G401 (cell line): ENCODE results near the gene PRR15L. TPM values are rescaled to one million over a fixed set of nuclear protein-coding genes. Genes with fewer than 3 reads are reported as not detected.

Experiments used
- DNase-seq: peaks from one replicate; pipeline ENCODE4 v3.0.0-alpha.2; 2015; ENCODE audit warnings: low spot score
- in situ Hi-C: cut with HindIII; loops from 2 replicates; pipeline ENCODE4 v1.10.0; 2016; ENCODE audit warnings: low sequenced_read_pairs, mixed read lengths
- total RNA-seq: library from RNA; depleted of rRNA; stranded (reverse); fragments of >200 nt; shearing (Covaris generic); gene quantifications from 2 replicates; pipeline ENCODE4 v1.2.3, GENCODE V29; 2014

The PRR15L gene
- total RNA-seq, 1 experiment from 2014 or later = not detected

GRCh38 chr17:47968836-47969235, 11.2 kb upstream of the PRR15L start:
- in situ Hi-C loops = no loop called here
- no peak for DNase-seq

GRCh38 chr17:47967607-47968252, 10.0 kb upstream of the PRR15L start:
- no peak for DNase-seq

GRCh38 chr17:47966079-47966519, 8.4 kb upstream of the PRR15L start:
- in situ Hi-C loops = no loop called here
- DNase-seq = no peak

More at GRCh38 chr17:47967607-47968252, 10.0 kb upstream of the PRR15L start:
- in situ Hi-C loops = no loop called here

- no peak for DNase-seq
- in situ Hi-C loops = no loop called here
Observed at GRCh38 chr17:47964856-47965255, 7.2 kb upstream of the PRR15L start.

GRCh38 chr17:47962901-47963300, 5.2 kb upstream of the PRR15L start:
- no peak for DNase-seq
- in situ Hi-C loops = no loop called here

GRCh38 chr17:47961406-47961805, 3.7 kb upstream of the PRR15L start:
- in situ Hi-C loops = no loop called here
- DNase-seq = no peak

GRCh38 chr17:47959825-47960655, 2.4 kb upstream of the PRR15L start:
- in situ Hi-C loops = no loop called here
- DNase-seq = no peak

GRCh38 chr17:47956791-47957590, 692 bp downstream of the PRR15L start:
- no peak for DNase-seq
- in situ Hi-C loops = no loop called here

- in situ Hi-C loops = no loop called here
- DNase-seq = no peak
Observed at GRCh38 chr17:47955497-47956461, 1.9 kb downstream of the PRR15L start.

- in situ Hi-C loops = no loop called here
- no peak for DNase-seq
Observed at GRCh38 chr17:47953909-47954308, 3.8 kb downstream of the PRR15L start.

GRCh38 chr17:47952171-47953021, 5.3 kb downstream of the PRR15L start:
- in situ Hi-C loops = no loop called here

GRCh38 chr17:47950448-47950847, 7.2 kb downstream of the PRR15L start:
- in situ Hi-C loops = no loop called here
- no peak for DNase-seq

More at GRCh38 chr17:47952171-47953021, 5.3 kb downstream of the PRR15L start:
- DNase-seq = no peak

- in situ Hi-C loops = no loop called here
- no peak for DNase-seq
Observed at GRCh38 chr17:47949946-47950345, 7.7 kb downstream of the PRR15L start.

GRCh38 chr17:47949197-47949759, 8.4 kb downstream of the PRR15L start:
- in situ Hi-C loops = no loop called here
- peak; percentile 75 for DNase-seq

- in situ Hi-C loops = no loop called here
Observed at GRCh38 chr17:47948706-47949196, 8.9 kb downstream of the PRR15L start.

GRCh38 chr17:47946929-47947397, 10.7 kb downstream of the PRR15L start:
- in situ Hi-C loops = no loop called here
- DNase-seq = peak; percentile 62

More at GRCh38 chr17:47948706-47949196, 8.9 kb downstream of the PRR15L start:
- DNase-seq = peak; percentile 89

GRCh38 chr17:47946516-47946915, 11.2 kb downstream of the PRR15L start:
- in situ Hi-C loops = no loop called here
- no peak for DNase-seq
